M059J (cell line): ENCODE results near the gene TRAF6. TPM values are rescaled to one million over a fixed set of nuclear protein-coding genes. Genes with fewer than 3 reads are reported as not detected.
"Not testable (repeated sequence)": the region's sequence is repeated elsewhere in the genome, so short reads cannot be mapped to it uniquely, and the experiment has no call there.

Experiments used
- DNase-seq: peaks from one replicate; pipeline ENCODE4 v3.0.0-alpha.2; 2012; ENCODE audit warnings: low read depth
- total RNA-seq: library from RNA; depleted of rRNA; stranded (reverse); fragments of >200 nt; shearing (Covaris generic); gene quantifications from 2 replicates; pipeline ENCODE4 v1.2.3, GENCODE V29; 2014

Gene TRAF6
- total RNA-seq, 1 experiment from 2014 or later, result 8.4 TPM

GRCh38 chr11:36493332-36493731, 16.7 kb downstream of the TRAF6 start:
- DNase-seq, result no peak

- peak; percentile 62 for DNase-seq
These were observed 17.3 kb downstream of the TRAF6 start for GRCh38 chr11:36492724-36493304.

GRCh38 chr11:36490026-36490806, 19.9 kb downstream of the TRAF6 start:
- DNase-seq, result no peak

GRCh38 chr11:36488096-36488495, 22.0 kb downstream of the TRAF6 start:
- DNase-seq, result no peak

- no peak for DNase-seq
These were observed 22.5 kb downstream of the TRAF6 start for GRCh38 chr11:36487619-36488018.

GRCh38 chr11:36485298-36486002, 24.6 kb downstream of the TRAF6 start:
- DNase-seq, result no peak

GRCh38 chr11:36483042-36483441, 27.0 kb downstream of the TRAF6 start:
- DNase-seq, result not testable (repeated sequence)

- DNase-seq, result no peak
These were observed 29.2 kb downstream of the TRAF6 start for GRCh38 chr11:36480833-36481232.

- peak; percentile 70 for DNase-seq
These were observed 31.3 kb downstream of the TRAF6 start for GRCh38 chr11:36478700-36479329.

GRCh38 chr11:36475192-36475591, 34.9 kb downstream of the TRAF6 start:
- DNase-seq, result peak; percentile 59

- DNase-seq, result no peak
These were observed 38.5 kb downstream of the TRAF6 start for GRCh38 chr11:36471577-36471976.

- DNase-seq, result peak; percentile 95
These were observed 39.9 kb downstream of the TRAF6 start for GRCh38 chr11:36469881-36470802.

- DNase-seq, result peak; percentile 76
These were observed 41.0 kb downstream of the TRAF6 start for GRCh38 chr11:36469063-36469462.

GRCh38 chr11:36467916-36468315, 42.2 kb downstream of the TRAF6 start:
- DNase-seq, result no peak

- no peak for DNase-seq
These were observed 43.1 kb downstream of the TRAF6 start for GRCh38 chr11:36467012-36467411.

- peak; percentile 25 for DNase-seq
These were observed 44.5 kb downstream of the TRAF6 start for GRCh38 chr11:36465449-36466163.

- no peak for DNase-seq
These were observed 45.4 kb downstream of the TRAF6 start for GRCh38 chr11:36464720-36465119.

GRCh38 chr11:36463781-36464180, 46.3 kb downstream of the TRAF6 start:
- peak; percentile 76 for DNase-seq

- no peak for DNase-seq
These were observed 47.8 kb downstream of the TRAF6 start for GRCh38 chr11:36462321-36462720.

- DNase-seq, result no peak
These were observed 49.9 kb downstream of the TRAF6 start for GRCh38 chr11:36460220-36460619.

- no peak for DNase-seq
These were observed 51.0 kb downstream of the TRAF6 start for GRCh38 chr11:36459046-36459445.
